ENCODE results near the gene GTF2IRD1.
"Not testable (repeated sequence)": the region's sequence is repeated elsewhere in the genome, so short reads cannot be mapped to it uniquely, and the experiment has no call there.

GTF2IRD1 gene

DNA sequence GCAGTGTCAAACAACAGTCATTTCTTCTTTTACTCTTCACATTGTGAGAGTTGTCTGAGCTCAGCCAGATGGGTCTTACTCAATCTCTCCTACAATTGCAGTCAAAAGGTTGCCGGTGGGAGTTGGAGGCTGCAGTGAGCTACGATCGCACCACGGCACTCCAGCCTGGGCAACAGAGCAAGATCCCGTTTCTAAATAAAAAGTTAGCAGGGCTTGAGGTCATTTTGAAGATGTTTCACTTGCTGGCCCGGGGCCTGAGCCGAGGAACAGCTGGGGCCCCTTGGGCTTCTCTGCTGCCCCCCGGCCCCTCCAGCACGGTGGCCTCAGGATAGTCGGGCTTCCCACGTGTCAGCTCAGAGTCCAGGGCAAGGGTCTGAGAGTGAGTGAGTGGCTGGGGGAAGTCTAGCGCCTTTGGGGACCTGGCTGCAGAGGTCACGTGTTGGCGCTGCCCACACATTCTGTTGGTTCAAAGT is 40.4 kb downstream of the GTF2IRD1 start:
- DNase-seq: no peak

DNA sequence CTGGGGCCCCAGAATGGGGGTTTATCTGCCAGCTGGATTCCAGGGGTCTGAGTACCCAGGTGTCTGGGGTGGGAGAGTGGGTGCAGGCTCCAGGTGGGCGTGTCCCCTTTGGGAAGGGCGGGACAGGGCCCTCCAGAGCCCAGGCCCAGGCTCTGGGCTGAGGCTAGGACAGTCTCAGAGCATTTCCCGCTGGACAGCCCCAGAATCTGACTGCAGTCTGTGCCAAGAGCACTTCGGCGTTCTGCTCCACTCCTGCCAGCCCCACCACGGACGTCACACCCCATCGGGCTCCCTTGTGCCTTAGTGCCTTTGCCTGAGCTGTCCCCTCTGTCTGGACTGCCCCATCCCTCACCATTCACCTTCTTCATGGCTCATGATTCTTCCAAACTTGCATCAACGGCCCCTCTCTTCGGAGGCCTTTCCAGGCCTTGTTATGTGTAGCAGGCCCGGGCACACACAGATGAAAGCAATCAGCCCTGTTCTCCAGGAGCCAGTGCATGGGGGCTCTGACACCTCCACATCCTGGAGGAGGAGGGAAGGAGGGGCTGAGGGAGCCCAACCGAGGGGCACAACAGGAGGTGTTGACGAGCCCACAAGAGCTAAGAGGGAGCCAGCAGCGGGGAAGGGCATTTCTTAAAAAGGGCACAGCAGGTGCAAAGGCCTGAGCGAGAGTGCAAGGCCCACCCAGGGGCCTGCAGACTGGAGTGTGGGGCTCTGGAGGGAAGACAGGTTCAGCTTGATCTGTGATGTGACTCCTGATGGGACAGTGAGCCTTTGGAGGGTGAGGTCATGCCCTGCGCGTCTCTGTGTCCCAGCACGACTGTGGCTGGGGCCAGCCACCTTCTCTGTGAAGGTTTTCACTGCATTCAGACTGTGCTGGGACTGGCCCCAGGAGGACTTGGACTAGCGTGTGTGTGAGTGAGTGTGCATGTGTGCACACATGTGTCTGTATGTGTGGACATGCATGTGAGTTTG is 41.7 kb downstream of the GTF2IRD1 start:
- no peak for DNase-seq

GRCh38 chr7:74496272-74496671 is 42.6 kb downstream of the GTF2IRD1 start:
- no peak for DNase-seq

GRCh38 chr7:74496773-74497172 is 43.1 kb downstream of the GTF2IRD1 start:
- not testable (repeated sequence) for DNase-seq

DNA sequence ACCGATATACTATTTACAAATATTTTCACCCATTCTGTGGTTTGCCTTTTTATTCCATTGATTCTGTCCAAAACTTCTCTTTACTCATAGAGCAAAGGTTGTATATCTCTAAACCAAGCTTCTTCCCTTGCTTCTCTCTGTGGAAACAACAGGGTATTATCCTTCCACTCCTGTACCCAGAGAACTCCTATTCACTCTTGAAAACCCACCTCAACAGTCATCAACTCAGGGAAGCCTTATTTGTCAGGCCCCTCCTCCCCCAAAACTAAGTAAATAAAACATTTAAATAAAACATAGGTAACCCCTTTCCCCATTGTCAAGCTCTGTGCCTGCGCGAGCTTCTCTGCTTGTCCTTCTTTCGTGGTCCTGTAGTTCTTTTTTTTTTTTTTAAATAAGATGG is 44.6 kb downstream of the GTF2IRD1 start:
- no peak for DNase-seq

DNA sequence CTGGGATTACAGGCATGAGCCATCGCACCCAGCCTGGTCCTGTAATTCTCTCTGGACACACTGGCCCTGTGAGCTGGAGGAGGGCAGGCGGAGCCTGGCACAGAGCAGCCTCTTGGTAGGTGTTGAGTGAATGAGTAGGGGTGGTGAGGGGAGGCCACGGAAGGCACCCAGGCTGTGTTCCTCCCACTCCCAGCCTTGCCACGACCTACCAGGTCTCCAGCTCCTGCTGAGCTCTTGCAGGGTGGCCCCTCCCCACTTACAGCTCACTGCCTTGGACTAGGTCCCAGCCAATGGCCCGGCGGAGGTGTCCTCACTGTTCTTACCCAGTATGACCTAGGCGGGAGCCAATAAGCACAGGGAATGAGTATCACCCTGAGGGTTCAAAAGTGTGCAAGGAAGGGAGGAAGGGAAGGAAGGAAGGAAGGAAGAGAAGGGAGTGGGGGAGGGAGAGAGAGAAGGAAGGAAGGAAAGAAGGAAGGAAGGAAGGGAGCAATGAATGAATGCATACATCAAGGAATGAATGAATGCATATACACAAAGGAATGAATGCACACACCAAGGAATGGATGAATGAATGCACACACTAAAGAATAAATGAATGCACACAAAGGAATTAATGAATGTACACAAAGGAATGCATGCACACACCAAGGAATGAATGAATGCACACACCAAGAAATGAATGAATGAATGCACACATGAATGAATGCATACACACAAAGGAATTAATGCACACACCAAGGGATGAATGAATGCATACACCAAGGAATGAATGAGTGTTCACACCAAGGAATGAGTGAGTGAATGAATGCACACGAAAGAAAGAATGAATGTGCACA is 45.5 kb downstream of the GTF2IRD1 start:
- no peak for DNase-seq

DNA sequence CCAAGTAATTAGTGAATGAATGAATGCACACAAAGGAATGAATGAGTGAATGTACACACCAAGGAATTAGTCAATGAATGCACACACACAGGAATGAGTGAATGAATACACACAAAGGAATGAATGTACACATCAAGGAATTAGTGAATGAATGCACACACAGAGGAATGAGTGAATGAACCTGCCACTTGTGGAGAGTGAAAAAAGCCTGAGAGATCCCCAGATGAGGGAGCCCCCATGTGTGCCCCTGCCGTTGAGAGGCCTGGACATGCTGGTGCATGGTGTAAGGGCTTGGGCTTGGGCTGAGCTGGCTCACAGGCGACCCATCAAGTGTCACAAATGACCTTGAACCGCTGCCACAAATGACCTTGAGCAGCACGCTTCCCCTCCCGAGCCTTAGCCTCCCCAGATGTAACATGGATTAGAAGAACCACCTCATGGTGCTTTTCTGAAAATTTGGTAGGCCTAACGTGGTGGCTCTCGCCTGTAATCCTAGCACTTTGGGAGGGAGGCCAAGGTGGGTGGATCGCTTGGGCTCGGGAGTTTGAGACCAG is 46.2 kb downstream of the GTF2IRD1 start:
- no peak for DNase-seq

DNA sequence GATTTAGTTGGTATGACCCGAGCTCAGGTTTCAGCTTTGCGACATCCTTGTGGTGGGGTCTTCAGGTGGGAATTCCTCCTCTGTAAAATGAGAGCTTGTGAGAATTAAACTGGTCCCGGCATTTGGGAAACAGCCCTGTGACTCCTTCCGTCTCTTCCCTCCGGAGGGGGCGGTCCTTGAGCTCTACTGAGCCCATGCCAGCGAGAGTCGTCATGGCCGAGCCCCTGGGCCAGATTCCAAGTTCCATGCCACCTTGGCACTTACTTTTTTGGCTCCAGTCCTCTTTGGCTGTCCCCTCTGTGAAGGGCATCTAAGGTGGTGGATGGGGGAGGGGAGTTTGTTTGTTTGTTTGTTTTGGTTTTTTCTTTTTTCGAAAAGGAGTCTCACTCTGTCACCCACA is 47.6 kb downstream of the GTF2IRD1 start:
- DNase-seq: peak; percentile 58

DNA sequence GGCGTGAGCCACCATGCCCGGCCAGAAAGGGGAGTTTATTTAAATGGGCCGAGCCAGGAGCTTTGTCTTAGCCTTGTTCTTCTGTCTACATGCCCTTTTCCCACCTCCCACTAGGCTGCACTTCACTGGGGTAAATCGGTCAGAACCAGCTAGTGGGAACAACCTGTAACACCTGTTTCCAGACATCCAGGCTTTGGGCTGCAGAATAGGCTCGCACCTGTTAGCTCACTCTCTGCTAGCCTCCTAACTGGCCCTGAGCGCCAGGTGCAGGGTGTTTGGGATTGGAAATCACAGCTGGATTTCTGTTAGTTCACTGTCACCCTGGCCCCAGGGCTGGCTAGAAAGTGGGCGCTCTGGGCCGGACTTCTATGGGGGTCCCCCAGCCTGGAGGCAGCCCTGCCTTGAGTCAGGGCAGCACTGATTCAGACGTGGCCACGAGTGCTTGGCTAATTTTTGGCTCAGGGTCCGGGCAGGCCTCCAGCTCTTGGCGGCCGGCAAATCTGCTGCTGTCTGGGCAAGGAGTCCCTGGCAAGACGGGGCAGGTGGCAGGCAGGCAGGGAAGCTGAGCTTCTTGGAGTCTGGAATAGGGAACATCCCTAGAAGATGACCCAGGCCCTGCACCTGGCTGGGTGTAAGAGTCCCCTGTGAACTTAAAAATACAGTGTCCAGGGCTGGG is 48.6 kb downstream of the GTF2IRD1 start:
- DNase-seq: peak; percentile 90

- peak; percentile 19 for DNase-seq
These were observed 49.4 kb downstream of the GTF2IRD1 start for GRCh38 chr7:74503061-74503460.

DNA sequence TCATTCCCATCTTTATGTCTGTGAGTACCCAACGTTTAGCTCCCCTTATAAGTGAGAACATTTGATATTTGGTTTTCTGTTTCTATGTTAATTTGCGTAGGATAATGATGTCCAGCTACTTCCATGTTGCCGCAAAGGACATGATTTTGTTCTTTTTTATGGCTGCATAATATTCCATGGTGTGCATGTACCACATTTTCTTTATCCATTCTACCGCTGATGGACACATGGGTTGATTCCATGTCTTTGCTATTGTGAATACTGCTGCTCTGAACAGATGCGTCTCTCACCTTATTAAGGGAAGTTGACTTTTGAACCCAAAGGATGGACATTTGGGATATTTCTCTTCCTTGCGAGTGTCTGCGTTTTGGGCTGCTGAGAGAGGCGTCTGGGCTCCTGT is 50.2 kb downstream of the GTF2IRD1 start:
- DNase-seq: no peak

DNA sequence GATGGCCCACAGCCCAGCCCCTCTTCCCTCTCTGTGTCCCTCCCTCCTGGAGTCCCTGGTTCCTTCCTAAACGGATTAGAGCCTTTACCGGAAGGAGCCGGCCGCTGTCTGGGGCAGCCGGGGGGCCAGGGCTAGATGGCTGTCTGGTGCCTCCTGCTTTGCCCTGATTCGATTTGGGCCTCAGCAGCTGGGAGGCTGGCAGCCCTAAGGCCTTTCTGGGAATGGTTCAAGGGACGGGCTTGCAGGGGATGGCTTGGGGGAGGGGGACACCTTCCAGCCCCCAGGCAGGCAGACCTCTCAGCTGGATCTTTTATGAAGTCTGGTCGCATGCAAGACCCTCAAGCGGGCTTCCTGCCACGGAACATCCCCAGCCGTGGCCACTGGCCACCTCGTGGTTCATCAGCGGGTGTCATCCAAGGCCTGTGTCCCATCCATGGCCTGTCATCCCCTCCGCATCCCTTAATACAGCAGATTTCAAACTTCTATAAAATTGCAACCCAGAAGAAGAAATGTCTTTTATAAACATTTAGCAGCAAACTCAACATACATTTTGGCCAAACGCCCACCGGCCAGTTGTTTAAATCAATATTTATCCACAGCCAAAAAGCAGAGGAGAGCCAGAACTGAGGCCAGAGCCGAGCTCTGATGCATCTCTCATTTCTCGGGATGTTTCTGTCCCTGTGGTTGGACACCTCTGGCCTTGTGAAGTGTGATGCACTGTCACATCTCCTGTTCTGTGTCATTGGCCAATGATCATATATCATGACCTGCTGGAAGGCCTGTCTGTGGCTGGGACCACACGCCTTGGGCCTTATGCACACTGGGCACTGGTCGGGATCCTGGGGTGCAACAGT is 52.0 kb downstream of the GTF2IRD1 start:
- no peak for DNase-seq

DNA sequence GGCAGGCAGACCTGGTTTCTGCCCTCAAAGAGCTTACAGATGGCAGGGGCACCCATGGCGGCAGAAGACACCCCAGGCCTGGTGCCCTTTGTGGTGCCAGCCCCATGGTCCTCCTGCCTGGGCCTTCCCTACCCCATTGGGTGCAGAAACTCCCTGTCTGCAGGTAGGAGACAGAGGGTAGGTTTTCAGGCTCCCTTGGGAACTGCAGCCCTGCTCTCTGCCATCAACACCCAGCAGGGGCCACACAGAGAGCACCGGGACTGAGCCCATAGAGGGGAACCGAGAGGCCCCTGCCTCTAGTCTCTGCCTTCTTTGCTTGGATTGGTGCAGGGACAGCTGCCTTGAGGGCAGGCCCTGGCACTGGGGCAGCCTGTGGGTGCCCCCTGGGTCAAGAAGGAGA is 52.6 kb downstream of the GTF2IRD1 start:
- DNase-seq: no peak

- no peak for DNase-seq
These were observed 54.0 kb downstream of the GTF2IRD1 start for GRCh38 chr7:74507538-74508319.

GRCh38 chr7:74509453-74509852 is 55.7 kb downstream of the GTF2IRD1 start:
- DNase-seq: not testable (repeated sequence)

- DNase-seq: no peak
These were observed 57.6 kb downstream of the GTF2IRD1 start for GRCh38 chr7:74511345-74511744.

DNA sequence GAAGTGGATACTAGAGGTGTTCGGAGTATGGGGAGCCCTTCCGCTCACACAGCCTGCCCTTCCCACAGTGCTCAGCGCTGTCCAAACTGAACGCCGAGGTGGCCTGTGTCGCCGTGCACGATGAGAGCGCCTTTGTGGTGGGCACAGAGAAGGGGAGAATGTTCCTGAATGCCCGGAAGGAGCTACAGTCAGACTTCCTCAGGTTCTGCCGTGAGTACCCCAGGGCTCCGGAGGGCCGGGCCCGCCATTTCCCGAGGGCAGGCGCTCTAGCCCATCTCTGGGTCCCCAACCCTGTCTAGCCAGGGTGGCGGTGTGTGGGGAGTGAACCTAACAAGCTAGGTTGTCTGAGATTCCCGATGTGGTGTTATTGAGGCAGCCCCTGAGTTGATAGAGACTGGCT is 59.1 kb downstream of the GTF2IRD1 start:
- DNase-seq: no peak

- peak; percentile 59 for DNase-seq
These were observed 60.5 kb downstream of the GTF2IRD1 start for GRCh38 chr7:74514131-74514591.

- no peak for DNase-seq
These were observed 61.6 kb downstream of the GTF2IRD1 start for GRCh38 chr7:74515276-74515675.

DNA sequence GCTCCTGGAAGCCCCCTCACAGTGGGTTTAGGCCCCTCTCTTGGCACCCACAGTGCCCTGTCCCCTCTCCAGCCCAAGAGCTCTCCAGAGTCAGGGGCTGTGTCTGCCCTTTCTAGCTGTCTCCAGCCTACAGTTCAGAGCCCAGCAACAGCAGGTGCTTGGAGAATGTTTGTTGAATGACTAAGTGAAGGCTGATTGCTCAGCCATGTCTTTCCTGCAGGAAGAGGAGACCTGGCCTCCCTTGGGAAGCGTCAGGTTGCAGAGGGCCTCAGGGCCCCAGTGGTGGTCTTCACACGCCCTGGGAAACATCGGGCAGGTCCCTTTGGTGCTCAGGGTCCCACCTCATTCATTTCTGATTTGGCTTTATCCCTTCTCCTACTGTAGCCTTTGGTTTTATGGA is 62.5 kb downstream of the GTF2IRD1 start:
- no peak for DNase-seq

- no peak for DNase-seq
These were observed 64.3 kb downstream of the GTF2IRD1 start for GRCh38 chr7:74518041-74518440.

Data from NCI-H774 (cell line).